ENCODE data around the gene KDM6A. TPM values are rescaled to one million over a fixed set of nuclear protein-coding genes. Genes with fewer than 3 reads are reported as not detected.

The KDM6A gene
- total RNA-seq, 1 donor from 2014 or later = 28.4 TPM

Other genes with a start within 250 kb of the KDM6A start
- gene DUSP21, start 29.2 kb upstream of the KDM6A start, total RNA-seq = not detected